Fibroblast of lung (primary cell): ENCODE data around the gene DPP6. TPM values are rescaled to one million over a fixed set of nuclear protein-coding genes. Genes with fewer than 3 reads are reported as not detected.

Experiments used
- DNase-seq, 2 donors: peaks; one replicate each; pipeline versions ENCODE4 v3.0.0 to v3.0.0-alpha.2; 2010; ENCODE audit warnings: low read depth in 2 of 2
- H2AFZ ChIP-seq: 2 replicates; pipeline ENCODE4 v1.5.1; 2012; ENCODE audit warnings: low read length, control low read depth, inconsistent platforms
- H3K27ac ChIP-seq: 2 replicates; pipeline ENCODE4 v1.5.1; 2011; ENCODE audit warnings: low read length, control low read depth; ENCODE audit not compliant: insufficient read depth
- H3K27me3 ChIP-seq: 2 replicates; pipeline ENCODE4 v1.5.1; 2011; ENCODE audit warnings: mild to moderate bottlenecking, low read length; ENCODE audit not compliant: control insufficient read depth, insufficient read depth
- H3K36me3 ChIP-seq: 2 replicates; pipeline ENCODE4 v1.5.1; 2011; ENCODE audit warnings: low read length; ENCODE audit not compliant: control insufficient read depth, insufficient read depth
- H3K4me1 ChIP-seq: 2 replicates; pipeline ENCODE4 v1.5.1; 2011; ENCODE audit warnings: low read length; ENCODE audit not compliant: control insufficient read depth, insufficient read depth; ENCODE audit errors: extremely low read depth
- H3K4me2 ChIP-seq: 2 replicates; pipeline ENCODE4 v1.5.1; 2011; ENCODE audit warnings: low read length, control low read depth; ENCODE audit not compliant: insufficient read depth; ENCODE audit errors: extremely low read depth
- H3K4me3 ChIP-seq, 4 experiments: fragments of 200-600 bp in 1 of 4; sonication (generic) in 1 of 4; replicated peaks in 1 of 4; 2 replicates each; pipeline ENCODE4 v1.5.1; 2011 to 2016; ENCODE audit warnings: low read length in 4 of 4, low read depth in 3 of 4, mild to moderate bottlenecking in 3 of 4, control low read depth in 2 of 4, inconsistent platforms in 1 of 4, mixed read lengths in 1 of 4; ENCODE audit not compliant: insufficient read depth in 1 of 4; ENCODE audit errors: control extremely low read depth in 1 of 4
- H3K79me2 ChIP-seq: 2 replicates; pipeline ENCODE4 v1.5.1; 2012; ENCODE audit warnings: mild to moderate bottlenecking, low read length, inconsistent platforms; ENCODE audit not compliant: control insufficient read depth, insufficient read depth
- H3K9ac ChIP-seq: 2 replicates; pipeline ENCODE4 v1.5.1; 2011; ENCODE audit warnings: mild to moderate bottlenecking, low read length, control low read depth; ENCODE audit not compliant: insufficient read depth
- H3K9me3 ChIP-seq: 2 replicates; pipeline ENCODE4 v1.5.1; 2012; ENCODE audit warnings: low read depth, low read length; ENCODE audit not compliant: control insufficient read depth, insufficient read depth
- H4K20me1 ChIP-seq: 2 replicates; pipeline ENCODE4 v1.5.1; 2011; ENCODE audit warnings: low read length; ENCODE audit not compliant: control insufficient read depth, insufficient read depth; ENCODE audit errors: extremely low read depth
- CTCF ChIP-seq, 2 donors: IDR thresholded peaks in 1 of 2; conservative IDR thresholded peaks in 1 of 2; 1 replicate in 1 of 2; 2 replicates in 1 of 2; pipeline ENCODE4 v1.5.1; 2011 to 2012; ENCODE audit warnings: low read length in 2 of 2, control low read depth in 1 of 2, inconsistent platforms in 1 of 2, low read depth in 1 of 2, mild to moderate bottlenecking in 1 of 2
- EZH2 ChIP-seq: IDR thresholded peaks from 2 replicates; pipeline ENCODE4 v1.5.1; 2012; ENCODE audit warnings: low read length, control low read depth, mild to moderate bottlenecking; ENCODE audit errors: missing control alignments
- polyA plus RNA-seq, 2 donors: library from polyadenylated mRNA; depleted of rRNA in 1 of 2; stranded (reverse) in 1 of 2; unstranded in 1 of 2; fragments of >200 nt; gene quantifications; 2 replicates each; pipeline ENCODE4 v1.2.1, GENCODE V29; 2011 to 2012; ENCODE audit warnings: missing spikeins in 1 of 2
- total RNA-seq: library from RNA; depleted of rRNA; stranded (reverse); fragments of >200 nt; gene quantifications from 2 replicates; pipeline ENCODE4 v1.2.1, GENCODE V29; 2014

Gene DPP6
- total and polyA plus RNA-seq, 2 donors (not counting 1 experiment from before 2014, with no cell fraction given), result not detected

DNA sequence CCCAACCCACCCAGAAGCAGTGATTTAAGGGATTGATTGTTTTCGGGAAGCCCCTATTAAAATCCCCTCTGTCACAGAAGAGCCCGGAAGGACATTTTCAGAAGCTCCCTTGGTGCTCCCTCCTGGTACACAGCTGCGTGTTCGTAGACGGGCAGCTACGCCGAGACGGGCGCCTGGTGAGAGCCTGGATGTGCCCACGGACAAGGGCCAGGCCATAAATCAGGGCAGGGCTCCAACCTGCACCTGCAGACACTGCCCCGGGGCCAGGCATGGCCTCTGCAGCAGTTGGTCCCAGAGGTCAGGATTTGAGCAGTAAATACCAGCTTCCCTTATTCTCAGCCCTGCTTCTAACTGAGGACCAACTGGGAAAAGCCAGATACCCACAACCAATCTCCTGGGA, 843.9 kb downstream of the DPP6 start:
- Histone ChIP-seq H3K27me3 (no peaks in the 10 kb centered on the region), H2AFZ (no peak overlapping the region), H3K4me2 (no peak overlapping the region), H3K36me3 (no peaks in the 10 kb centered on the region), H3K79me2 (no peaks in the 10 kb centered on the region), H3K9me3 (no peaks in the 10 kb centered on the region), H4K20me1 (no peaks in the 10 kb centered on the region), H3K27ac (no peak overlapping the region), H3K9ac (no peak overlapping the region), H3K4me1 (no peaks in the 10 kb centered on the region), H3K4me3 (no peak overlapping the region)
- no peak for DNase-seq
- TF ChIP-seq EZH2, result no peak
- no peak for TF ChIP-seq CTCF (conservative IDR thresholded peaks at IDR 0.05 in 1 of 2, IDR thresholded peaks at IDR 0.05 in 1 of 2; ENCODE audit: low read depth in 1 of 2, low read length in 2 of 2)

GRCh38 chr7:154898973-154899855, 847.0 kb downstream of the DPP6 start:
- H3K4me1 ChIP-seq, result no peaks in the 10 kb centered on the region
- no peak overlapping the region for H3K9ac ChIP-seq
- no peaks in the 10 kb centered on the region for H3K27me3 ChIP-seq
- H3K9me3 ChIP-seq, result no peaks in the 10 kb centered on the region
- no peak for TF ChIP-seq CTCF (conservative IDR thresholded peaks at IDR 0.05 in 1 of 2, IDR thresholded peaks at IDR 0.05 in 1 of 2; ENCODE audit: low read depth in 1 of 2, low read length in 2 of 2)
- TF ChIP-seq EZH2, result no peak
- H3K4me2 ChIP-seq, result no peak overlapping the region
- no peak overlapping the region for H3K4me3 ChIP-seq
- H3K36me3 ChIP-seq, result no peaks in the 10 kb centered on the region
- H3K79me2 ChIP-seq, result no peaks in the 10 kb centered on the region
- no peak for DNase-seq
- no peaks in the 10 kb centered on the region for H4K20me1 ChIP-seq
- no peak overlapping the region for H2AFZ ChIP-seq
- no peak overlapping the region for H3K27ac ChIP-seq

DNA sequence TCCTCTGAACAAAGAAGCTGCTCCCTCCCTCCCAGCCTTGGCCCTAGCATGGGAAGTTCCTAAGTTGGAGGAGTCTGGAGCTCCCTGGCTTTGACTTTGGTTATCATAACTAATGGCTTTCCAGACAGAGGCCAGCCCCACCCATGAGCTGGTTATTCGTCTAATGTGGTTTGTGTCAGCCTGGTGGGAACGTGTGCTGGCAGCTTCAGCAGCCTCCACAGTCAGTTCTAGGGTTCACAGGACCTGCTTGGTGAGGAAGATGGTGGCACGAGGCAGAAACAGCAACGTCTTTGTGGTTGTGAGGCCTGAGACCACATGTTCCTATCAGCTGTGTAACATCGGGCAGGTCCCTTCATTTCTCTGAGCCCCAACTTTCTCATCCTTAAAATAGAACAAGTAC, 847.7 kb downstream of the DPP6 start:
- no peaks in the 10 kb centered on the region for H4K20me1 ChIP-seq
- no peak for DNase-seq
- H3K9ac ChIP-seq, result no peak overlapping the region
- no peak overlapping the region for H3K4me2 ChIP-seq
- no peak for TF ChIP-seq EZH2
- no peak for TF ChIP-seq CTCF (conservative IDR thresholded peaks at IDR 0.05 in 1 of 2, IDR thresholded peaks at IDR 0.05 in 1 of 2; ENCODE audit: low read depth in 1 of 2, low read length in 2 of 2)
- no peak overlapping the region for H3K27ac ChIP-seq
- no peak overlapping the region for H3K4me3 ChIP-seq
- no peaks in the 10 kb centered on the region for H3K9me3 ChIP-seq
- no peaks in the 10 kb centered on the region for H3K4me1 ChIP-seq
- no peaks in the 10 kb centered on the region for H3K27me3 ChIP-seq
- no peaks in the 10 kb centered on the region for H3K36me3 ChIP-seq
- no peaks in the 10 kb centered on the region for H3K79me2 ChIP-seq
- no peak overlapping the region for H2AFZ ChIP-seq
